ENCODE results near the gene PIP4K2B. TPM values are rescaled to one million over a fixed set of nuclear protein-coding genes. Genes with fewer than 3 reads are reported as not detected.
"Not testable (repeated sequence)": the region's sequence is repeated elsewhere in the genome, so short reads cannot be mapped to it uniquely, and the experiment has no call there.

Gene PIP4K2B
- total and polyA plus RNA-seq, 8 donors: 39.8 to 94.3 (median 87.0) TPM

DNA sequence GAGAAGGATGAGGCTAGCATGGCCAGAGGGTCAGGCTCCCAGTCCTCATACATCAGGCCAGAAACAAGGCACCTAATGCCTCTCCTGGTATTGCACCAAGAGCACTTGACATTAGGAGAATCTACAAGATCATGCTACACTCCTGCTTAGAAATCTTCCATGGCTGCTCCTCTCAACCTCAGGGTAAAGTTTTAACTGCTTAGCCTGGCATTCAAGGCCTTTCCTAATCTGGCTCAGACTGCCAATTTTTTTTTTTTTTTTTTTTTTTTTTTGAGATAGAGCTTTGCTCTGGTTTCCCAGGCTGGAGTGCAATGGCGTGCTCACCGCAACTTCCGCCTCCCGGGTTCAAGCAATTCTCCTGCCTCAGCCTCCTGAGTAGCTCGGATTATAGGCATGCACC lies 8.2 kb downstream of the PIP4K2B start:
- no peaks in the 10 kb centered on the region for H3K9me3 ChIP-seq
- peaks cover 0 to 29% of the 10 kb centered on the region in 2 donors for H3K36me3 ChIP-seq
- DNase-seq: no peak
- no peak overlapping the region for H3K27ac ChIP-seq
- TF ChIP-seq, protein P1, sequence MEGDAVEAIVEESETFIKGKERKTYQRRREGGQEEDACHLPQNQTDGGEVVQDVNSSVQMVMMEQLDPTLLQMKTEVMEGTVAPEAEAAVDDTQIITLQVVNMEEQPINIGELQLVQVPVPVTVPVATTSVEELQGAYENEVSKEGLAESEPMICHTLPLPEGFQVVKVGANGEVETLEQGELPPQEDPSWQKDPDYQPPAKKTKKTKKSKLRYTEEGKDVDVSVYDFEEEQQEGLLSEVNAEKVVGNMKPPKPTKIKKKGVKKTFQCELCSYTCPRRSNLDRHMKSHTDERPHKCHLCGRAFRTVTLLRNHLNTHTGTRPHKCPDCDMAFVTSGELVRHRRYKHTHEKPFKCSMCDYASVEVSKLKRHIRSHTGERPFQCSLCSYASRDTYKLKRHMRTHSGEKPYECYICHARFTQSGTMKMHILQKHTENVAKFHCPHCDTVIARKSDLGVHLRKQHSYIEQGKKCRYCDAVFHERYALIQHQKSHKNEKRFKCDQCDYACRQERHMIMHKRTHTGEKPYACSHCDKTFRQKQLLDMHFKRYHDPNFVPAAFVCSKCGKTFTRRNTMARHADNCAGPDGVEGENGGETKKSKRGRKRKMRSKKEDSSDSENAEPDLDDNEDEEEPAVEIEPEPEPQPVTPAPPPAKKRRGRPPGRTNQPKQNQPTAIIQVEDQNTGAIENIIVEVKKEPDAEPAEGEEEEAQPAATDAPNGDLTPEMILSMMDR (IDR thresholded peaks at IDR 0.05): no peak
- H3K27me3 ChIP-seq: no peaks in the 10 kb centered on the region
- no peak overlapping the region for H3K4me3 ChIP-seq
- intact Hi-C loops (cut with DNase I): no loop called here
- peaks cover 0 to 16% of the 10 kb centered on the region in 2 donors for H3K4me1 ChIP-seq
- no peak for ATAC-seq

DNA sequence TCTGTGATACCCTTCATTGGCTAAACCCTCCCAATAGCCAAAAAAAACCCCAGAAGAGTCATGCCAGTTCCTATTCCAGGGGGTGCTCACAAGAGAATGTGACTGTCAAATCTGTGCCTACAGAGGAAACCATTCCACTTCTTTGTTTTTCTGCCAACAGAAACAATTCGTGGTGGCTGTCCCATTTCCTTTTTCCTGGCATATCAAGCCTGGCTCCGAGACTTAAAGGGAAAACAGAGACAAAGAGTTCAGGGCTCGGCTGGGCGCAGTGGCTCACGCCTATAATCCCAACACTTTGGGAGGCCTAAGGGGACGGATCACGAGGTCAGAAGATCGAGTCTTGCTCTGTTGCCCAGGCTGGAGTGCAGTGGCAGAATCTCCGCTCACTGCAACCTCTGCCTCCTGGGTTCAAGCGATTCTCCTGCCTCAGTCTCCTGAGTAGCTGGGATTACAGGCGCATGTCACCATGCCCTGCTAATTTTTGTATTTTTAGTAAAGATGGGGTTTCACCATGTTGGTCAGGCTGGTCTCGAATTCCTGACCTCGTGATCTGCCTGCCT lies 9.1 kb downstream of the PIP4K2B start:
- ATAC-seq; H3K9me3 ChIP-seq; H3K4me3 ChIP-seq; H3K4me1 ChIP-seq; intact Hi-C loops (cut with DNase I); DNase-seq; H3K27me3 ChIP-seq: not testable (repeated sequence)
- Histone ChIP-seq H3K36me3 (peaks cover 0 to 29% of the 10 kb centered on the region in 2 donors), H3K27ac (peak overlapping the region in 1 of 2 donors; percentile 53)

DNA sequence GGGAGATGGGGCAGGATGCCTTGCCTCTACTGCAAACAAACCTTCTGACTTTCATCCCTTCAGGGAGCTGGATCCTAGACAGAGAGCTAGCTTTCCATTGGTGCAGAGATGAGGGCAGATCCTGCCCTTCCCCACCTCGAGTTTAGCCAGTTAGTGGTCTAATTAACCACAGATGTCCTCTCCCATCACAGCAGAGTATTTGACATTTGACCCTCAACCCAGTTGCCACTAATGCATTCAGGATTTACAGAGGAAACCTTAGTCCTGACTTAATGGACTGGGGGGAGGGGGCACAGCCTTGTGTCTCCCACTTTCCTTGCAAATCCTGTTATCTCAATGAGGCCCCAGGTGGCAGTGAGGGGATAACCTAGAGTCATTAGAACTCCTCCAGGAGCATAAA lies 10.2 kb downstream of the PIP4K2B start:
- Histone ChIP-seq H3K36me3 (peaks cover 0 to 36% of the 10 kb centered on the region in 2 donors), H3K27me3 (no peaks in the 10 kb centered on the region), H3K27ac (no peak overlapping the region), H3K4me1 (peaks cover 0 to 8% of the 10 kb centered on the region in 2 donors), H3K9me3 (no peaks in the 10 kb centered on the region), H3K4me3 (no peak overlapping the region)
- DNase-seq (no peak), ATAC-seq (no peak)
- TF ChIP-seq, protein P1 (IDR thresholded peaks at IDR 0.05): no peak
- intact Hi-C loops (cut with DNase I): no loop called here

GRCh38 chr17:38787999-38788398 lies 11.4 kb downstream of the PIP4K2B start:
- H3K9me3 ChIP-seq; ATAC-seq; intact Hi-C loops (cut with DNase I); H3K27me3 ChIP-seq; H3K4me1 ChIP-seq; H3K27ac ChIP-seq; H3K4me3 ChIP-seq; DNase-seq: not testable (repeated sequence)
- peaks cover 0 to 48% of the 10 kb centered on the region in 2 donors for H3K36me3 ChIP-seq

- ATAC-seq (no peak), DNase-seq (no peak)
- no peak overlapping the region for H3K27ac ChIP-seq
- TF ChIP-seq, protein P1 (IDR thresholded peaks at IDR 0.05): no peak
- H3K9me3 ChIP-seq: no peaks in the 10 kb centered on the region
- H3K4me1 ChIP-seq: peaks cover 0 to 8% of the 10 kb centered on the region in 2 donors
- peaks cover 0 to 53% of the 10 kb centered on the region in 2 donors for H3K36me3 ChIP-seq
- H3K4me3 ChIP-seq: no peak overlapping the region
- intact Hi-C loops (cut with DNase I): no loop called here
- H3K27me3 ChIP-seq: no peaks in the 10 kb centered on the region
These were observed 13.0 kb downstream of the PIP4K2B start for GRCh38 chr17:38786372-38786771.

DNA sequence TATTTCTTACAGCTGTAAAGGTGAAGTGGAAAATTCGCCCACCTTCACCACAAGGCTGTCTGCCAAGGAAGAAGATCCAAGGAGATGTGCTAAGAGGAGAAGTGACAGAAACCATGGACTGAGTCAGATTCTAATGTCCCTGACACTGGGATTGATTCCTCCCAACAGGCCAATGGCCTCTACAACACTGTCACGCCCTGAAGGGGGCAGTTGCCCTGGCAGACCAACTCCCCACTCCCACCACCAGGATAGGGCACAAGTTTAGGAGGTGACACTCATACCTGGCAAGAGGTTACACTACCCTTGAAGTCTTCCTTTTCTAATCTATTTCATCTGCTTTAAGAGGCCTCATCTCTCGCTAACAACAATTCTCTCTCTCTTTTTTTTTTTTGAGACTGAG lies 16.1 kb downstream of the PIP4K2B start:
- TF ChIP-seq, protein P1 (IDR thresholded peaks at IDR 0.05): no peak
- H3K4me3 ChIP-seq: no peak overlapping the region
- intact Hi-C loops (cut with DNase I): no loop called here
- ATAC-seq (no peak), DNase-seq (no peak)
- peaks cover 0 to 85% of the 10 kb centered on the region in 2 donors for H3K36me3 ChIP-seq
- H3K4me1 ChIP-seq: no peaks in the 10 kb centered on the region
- H3K27me3 ChIP-seq: no peaks in the 10 kb centered on the region
- no peak overlapping the region for H3K27ac ChIP-seq
- H3K9me3 ChIP-seq: no peaks in the 10 kb centered on the region
